AG08396 (cell line): ENCODE data around the gene CHMP6.

Experiments used
- DNase-seq: peaks from one replicate; pipeline ENCODE4 v3.0.0; 2012; ENCODE audit warnings: low spot score, mixed read lengths

CHMP6 gene

GRCh38 chr17:81030741-81031565 is 39.3 kb downstream of the CHMP6 start:
- no peak for DNase-seq

GRCh38 chr17:81031566-81032550 is 40.2 kb downstream of the CHMP6 start:
- DNase-seq, result no peak

- no peak for DNase-seq
These were observed 41.2 kb downstream of the CHMP6 start for GRCh38 chr17:81032641-81033480.

- no peak for DNase-seq
These were observed 42.0 kb downstream of the CHMP6 start for GRCh38 chr17:81033535-81034167.

- DNase-seq, result no peak
These were observed 42.6 kb downstream of the CHMP6 start for GRCh38 chr17:81034168-81034777.

- DNase-seq, result peak; percentile 100
These were observed 43.3 kb downstream of the CHMP6 start, which contains the start of gene BAIAP2 for GRCh38 chr17:81034779-81035520. TSS of gene BAIAP2 (plus strand) at chr17:81035151. CDS start at chr17:81035255, 104 bp downstream.

- no peak for DNase-seq
These were observed 44.0 kb downstream of the CHMP6 start for GRCh38 chr17:81035521-81036196.

- DNase-seq, result no peak
These were observed 44.7 kb downstream of the CHMP6 start for GRCh38 chr17:81036197-81036941.

GRCh38 chr17:81037026-81037797 is 45.6 kb downstream of the CHMP6 start:
- no peak for DNase-seq

GRCh38 chr17:81037798-81038733 is 46.4 kb downstream of the CHMP6 start:
- DNase-seq, result no peak

GRCh38 chr17:81039096-81039495 is 47.5 kb downstream of the CHMP6 start:
- no peak for DNase-seq

GRCh38 chr17:81039854-81040758 is 48.5 kb downstream of the CHMP6 start:
- peak; percentile 44 for DNase-seq

- DNase-seq, result no peak
These were observed 49.2 kb downstream of the CHMP6 start for GRCh38 chr17:81040791-81041337.

- no peak for DNase-seq
These were observed 51.0 kb downstream of the CHMP6 start for GRCh38 chr17:81042606-81043005.

GRCh38 chr17:81043319-81043724 is 51.7 kb downstream of the CHMP6 start:
- no peak for DNase-seq
